H9 (cell line): ENCODE results near the gene SCUBE1. TPM values are rescaled to one million over a fixed set of nuclear protein-coding genes. Genes with fewer than 3 reads are reported as not detected.

ENCODE experiments used
- DNase-seq: peaks from one replicate; pipeline ENCODE4 v3.0.0-alpha.2; 2017
- H2AFZ ChIP-seq: one replicate; pipeline ENCODE4 v1.6.1; 2013; ENCODE audit warnings: mild to moderate bottlenecking, low read length, control low read depth, moderate library complexity
- H2AK5ac ChIP-seq: 2 replicates; pipeline ENCODE4 v1.6.1; 2013; ENCODE audit warnings: low read length, control low read depth, mixed read lengths; ENCODE audit not compliant: insufficient read length
- H2BK120ac ChIP-seq: one replicate; pipeline ENCODE4 v1.6.1; 2013; ENCODE audit warnings: low read depth, mild to moderate bottlenecking, low read length, control low read depth, inconsistent platforms; ENCODE audit not compliant: poor library complexity, severe bottlenecking
- H2BK12ac ChIP-seq: 2 replicates; pipeline ENCODE4 v1.6.1; 2013; ENCODE audit warnings: low read length, control low read depth, mixed read lengths, low read depth; ENCODE audit not compliant: insufficient read length
- H2BK15ac ChIP-seq: 2 replicates; pipeline ENCODE4 v1.6.1; 2013; ENCODE audit warnings: low read depth, low read length, control low read depth
- H2BK20ac ChIP-seq: one replicate; pipeline ENCODE4 v1.6.1; 2013; ENCODE audit warnings: low read depth, mild to moderate bottlenecking, low read length, control low read depth, inconsistent platforms; ENCODE audit not compliant: poor library complexity, severe bottlenecking
- H2BK5ac ChIP-seq: 2 replicates; pipeline ENCODE4 v1.6.1; 2013; ENCODE audit warnings: low read length, control low read depth, mixed read lengths; ENCODE audit not compliant: insufficient read length
- H3K14ac ChIP-seq: 2 replicates; pipeline ENCODE4 v1.6.1; 2013; ENCODE audit warnings: low read length, control low read depth; ENCODE audit not compliant: insufficient read depth
- H3K18ac ChIP-seq: 2 replicates; pipeline ENCODE4 v1.6.1; 2013; ENCODE audit warnings: low read depth, mild to moderate bottlenecking, mixed read lengths, low read length, control low read depth; ENCODE audit not compliant: insufficient read length
- H3K23ac ChIP-seq: 2 replicates; pipeline ENCODE4 v1.6.1; 2013; ENCODE audit warnings: low read length, control low read depth, mixed read lengths, low read depth; ENCODE audit not compliant: insufficient read length
- H3K23me2 ChIP-seq: 2 replicates; pipeline ENCODE4 v1.6.1; 2013; ENCODE audit warnings: low read depth, mild to moderate bottlenecking, mixed read lengths, low read length, control low read depth; ENCODE audit not compliant: insufficient read length, poor library complexity, severe bottlenecking
- H3K27ac ChIP-seq: 2 replicates; pipeline ENCODE4 v1.5.1; 2013; ENCODE audit warnings: low read length, control low read depth, mixed read lengths, low read depth; ENCODE audit not compliant: insufficient read length
- H3K27me3 ChIP-seq: 2 replicates; pipeline ENCODE4 v1.6.1; 2013; ENCODE audit warnings: low read length, control low read depth, inconsistent platforms; ENCODE audit not compliant: insufficient read depth
- H3K4ac ChIP-seq: 2 replicates; pipeline ENCODE4 v1.6.1; 2013; ENCODE audit warnings: low read depth, mild to moderate bottlenecking, control low read depth, inconsistent platforms, low read length, moderate library complexity
- H3K4me1 ChIP-seq: 2 replicates; pipeline ENCODE4 v1.6.1; 2013; ENCODE audit warnings: low read length, control low read depth, inconsistent platforms; ENCODE audit not compliant: insufficient read depth
- H3K4me2 ChIP-seq: 2 replicates; pipeline ENCODE4 v1.6.1; 2013; ENCODE audit warnings: low read length, control low read depth, mixed read lengths; ENCODE audit not compliant: insufficient read length, insufficient read depth
- H3K56ac ChIP-seq: 2 replicates; pipeline ENCODE4 v1.6.1; 2013; ENCODE audit warnings: low read depth, mild to moderate bottlenecking, mixed read lengths, low read length, control low read depth; ENCODE audit not compliant: insufficient read length
- H3K79me1 ChIP-seq: 2 replicates; pipeline ENCODE4 v1.6.1; 2013; ENCODE audit warnings: low read depth, mild to moderate bottlenecking, moderate library complexity, low read length, control low read depth, inconsistent platforms; ENCODE audit not compliant: insufficient read depth, poor library complexity, severe bottlenecking
- H3K79me2 ChIP-seq: 2 replicates; pipeline ENCODE4 v1.6.1; 2013; ENCODE audit warnings: low read length, control low read depth, inconsistent platforms; ENCODE audit not compliant: insufficient read depth
- H3K9ac ChIP-seq: 2 replicates; pipeline ENCODE4 v1.6.1; 2013; ENCODE audit warnings: low read length, control low read depth, mixed read lengths; ENCODE audit not compliant: insufficient read length; ENCODE audit errors: extremely low read depth
- H3K9me3 ChIP-seq: one replicate; pipeline ENCODE4 v1.6.1; 2013; ENCODE audit warnings: low read depth, low read length, inconsistent platforms; ENCODE audit not compliant: control insufficient read depth
- H3T11ph ChIP-seq: one replicate; pipeline ENCODE4 v1.6.1; 2013; ENCODE audit warnings: mild to moderate bottlenecking, low read length, control low read depth, inconsistent platforms
- H4K20me1 ChIP-seq: one replicate; pipeline ENCODE4 v1.6.1; 2013; ENCODE audit not compliant: control insufficient read depth, insufficient read length, insufficient read depth
- H4K5ac ChIP-seq: 2 replicates; pipeline ENCODE4 v1.6.1; 2013; ENCODE audit warnings: low read depth, mild to moderate bottlenecking, mixed read lengths, low read length, control low read depth; ENCODE audit not compliant: insufficient read length
- H4K8ac ChIP-seq: replicated peaks from 2 replicates; pipeline ENCODE4 v1.6.1; 2013; ENCODE audit warnings: low read length, control low read depth, mixed read lengths, low read depth; ENCODE audit not compliant: insufficient read length
- H4K91ac ChIP-seq: 2 replicates; pipeline ENCODE4 v1.6.1; 2013; ENCODE audit warnings: low read depth, mild to moderate bottlenecking, moderate library complexity, mixed read lengths, low read length, control low read depth; ENCODE audit not compliant: insufficient read length
- H3K27ac Mint-ChIP-seq, 3 experiments: 2 replicates in 2 of 3; 3 replicates in 1 of 3; pipeline ENCODE4 v1.8.0; 2020 to 2021; ENCODE audit warnings: mixed read lengths in 3 of 3, mild to moderate bottlenecking in 1 of 3, moderate library complexity in 1 of 3
- H3K27me3 Mint-ChIP-seq: 2 replicates; pipeline ENCODE4 v1.8.0; 2021; ENCODE audit warnings: low read depth, mild to moderate bottlenecking, moderate library complexity, mixed read lengths
- H3K36me3 Mint-ChIP-seq, 3 experiments: 2 replicates in 2 of 3; 3 replicates in 1 of 3; pipeline ENCODE4 v1.8.0; 2020 to 2021; ENCODE audit warnings: low read depth in 3 of 3, mixed read lengths in 3 of 3; ENCODE audit not compliant: insufficient read depth in 1 of 3
- H3K4me1 Mint-ChIP-seq, 2 experiments: 2 replicates each; pipeline ENCODE4 v1.8.0; 2020; ENCODE audit warnings: mixed read lengths in 2 of 2
- H3K4me3 Mint-ChIP-seq, 2 experiments: 2 replicates in 1 of 2; 3 replicates in 1 of 2; pipeline ENCODE4 v1.8.0; 2020 to 2021; ENCODE audit warnings: mild to moderate bottlenecking in 2 of 2, mixed read lengths in 2 of 2, moderate library complexity in 1 of 2
- H3K9me3 Mint-ChIP-seq, 2 experiments: 2 replicates in 1 of 2; 3 replicates in 1 of 2; pipeline ENCODE4 v1.8.0; 2020; ENCODE audit warnings: mild to moderate bottlenecking in 2 of 2, mixed read lengths in 2 of 2, moderate library complexity in 1 of 2
- CTCF ChIP-seq: fragments of 200-600 bp; sonication (generic); conservative IDR thresholded peaks from 3 replicates; pipeline ENCODE4 v1.8.0; 2021; ENCODE audit warnings: antibody characterized with exemption, mild to moderate bottlenecking
- WGBS: extraction: QIAGEN DNeasy Blood & Tissue Kit; methylation state at CpG from one replicate; pipeline ENCODE4 v1.1.7; 2013; ENCODE audit warnings: missing lambda C conversion rate, low lambda C conversion rate, mixed read lengths; ENCODE audit not compliant: insufficient read length; ENCODE audit errors: extremely low coverage; 5-methylcytosine and 5-hydroxymethylcytosine counted together
- total RNA-seq: library from RNA; stranded (reverse); gene quantifications from 2 replicates; pipeline ENCODE4 v1.2.1, GENCODE V29; 2021

The SCUBE1 gene
- total RNA-seq, 1 experiment from 2014 or later: 1.2 TPM

- Histone ChIP-seq H3K18ac (no peak overlapping the region), H3K23ac (no peak overlapping the region), H3K4ac (no peak overlapping the region), H2BK15ac (no peak overlapping the region), H2AK5ac (no peak overlapping the region), H3K27ac (no peak overlapping the region), H2BK12ac (no peak overlapping the region), H3K79me1 (no peaks in the 10 kb centered on the region), H3K4me2 (no peak overlapping the region), H4K91ac (no peak overlapping the region), H3K79me2 (no peaks in the 10 kb centered on the region), H2BK120ac (no peak overlapping the region), H3K9ac (no peak overlapping the region), H4K8ac (no peak overlapping the region), H2BK5ac (no peak overlapping the region), H4K20me1 (no peaks in the 10 kb centered on the region), H3K4me1 (no peaks in the 10 kb centered on the region), H3K23me2 (no peaks in the 10 kb centered on the region), H3K27me3 (no peaks in the 10 kb centered on the region), H3K14ac (no peak overlapping the region), H3K9me3 (no peaks in the 10 kb centered on the region), H3T11ph (no peak overlapping the region), H4K5ac (no peak overlapping the region), H2BK20ac (no peak overlapping the region), H3K56ac (no peak overlapping the region), H2AFZ (no peak overlapping the region)
- DNase-seq: no peak
- H3K27me3 Mint-ChIP-seq: peaks cover 6% of the 10 kb centered on the region
- H3K4me3 Mint-ChIP-seq: no peak overlapping the region
- H3K36me3 Mint-ChIP-seq: no peaks in the 10 kb centered on the region
- H3K9me3 Mint-ChIP-seq: no peaks in the 10 kb centered on the region
- H3K27ac Mint-ChIP-seq: peak overlapping the region in 1 of 3 experiments; percentile 63; a peak in 1 of 7 replicates
- WGBS: no CpG with 5 or more reads among the region's 5 CpGs
- peaks cover 11 to 15% of the 10 kb centered on the region in 2 experiments for H3K4me1 Mint-ChIP-seq
- no peak for TF ChIP-seq CTCF
Measured at GRCh38 chr22:43198126-43198525, 145.0 kb downstream of the SCUBE1 start.
